HepG2 (cell line): ENCODE results near the gene VPS26A. TPM values are rescaled to one million over a fixed set of nuclear protein-coding genes. Genes with fewer than 3 reads are reported as not detected.

Experiments used
- ATAC-seq: fragments of 200-7000 bp; cut with Tn5 transposase; 3 replicates; pipeline ENCODE4 v1.9.1; 2020; ENCODE audit warnings: mild to moderate bottlenecking, moderate library complexity
- BruUV-seq: library from RNA; stranded (reverse); fragments of 400-500 nt; replicated peaks from 2 replicates; lab custom pipeline; 2021; lab: Mats Ljungman, UMichigan
- CTCF ChIA-PET: fragments of 300-600 bp; formaldehyde crosslinking; extraction: SDS; loops from one replicate; lab custom pipeline; 2021; ENCODE audit warnings: low total read pairs, inconsistent platforms, low intra/inter-chr PET ratio; lab: Yijun Ruan, JAX
- POLR2A ChIA-PET: fragments of 350-600 bp; sonication (Branson Sonifier 250); formaldehyde crosslinking; loops from one replicate; lab custom pipeline; 2020; ENCODE audit warnings: antibody characterized with exemption, inconsistent platforms; lab: Yijun Ruan, JAX
- DNase-seq: peaks from one replicate; pipeline ENCODE4 v3.0.0-alpha.2; 2015; ENCODE audit warnings: low spot score
- FAIRE-seq: peaks from 3 replicates; lab custom pipeline; 2011; peaks lifted over from hg19 to GRCh38; lab: Jason Lieb, UNC
- H2AFZ ChIP-seq: one replicate; pipeline ENCODE4 v1.6.1; 2011; ENCODE audit warnings: low read length, inconsistent platforms
- H3K27ac ChIP-seq: fragments of 300-600 bp; 3 replicates; pipeline ENCODE4 v1.8.0; 2011; ENCODE audit warnings: mixed run types, mild to moderate bottlenecking, mixed read lengths, low read length, inconsistent platforms; ENCODE audit not compliant: insufficient read depth; ENCODE audit errors: extremely low read length
- H3K27me3 ChIP-seq, 2 experiments: fragments of 200-600 bp in 1 of 2; 2 replicates in 1 of 2; 3 replicates in 1 of 2; pipeline versions ENCODE4 v1.6.0 to v1.8.0; 2011; ENCODE audit warnings: low read length in 2 of 2, mild to moderate bottlenecking in 2 of 2, moderate library complexity in 2 of 2, inconsistent platforms in 1 of 2; ENCODE audit not compliant: insufficient read depth in 2 of 2, control insufficient read depth in 1 of 2
- H3K36me3 ChIP-seq, 2 experiments: fragments of 200-600 bp in 1 of 2; replicated peaks in 1 of 2; 2 replicates in 1 of 2; 3 replicates in 1 of 2; pipeline versions ENCODE4 v1.5.1 to v1.8.0; 2011; ENCODE audit warnings: low read length in 2 of 2, inconsistent platforms in 1 of 2; ENCODE audit not compliant: insufficient read depth in 2 of 2, control insufficient read depth in 1 of 2
- H3K4me1 ChIP-seq: 2 replicates; pipeline ENCODE4 v1.5.1; 2012; ENCODE audit warnings: low read length, inconsistent platforms; ENCODE audit not compliant: insufficient read depth
- H3K4me2 ChIP-seq: 2 replicates; pipeline ENCODE4 v1.6.0; 2011; ENCODE audit warnings: low read depth, low read length, inconsistent platforms
- H3K4me3 ChIP-seq, 3 experiments: fragments of 200-600 bp in 1 of 3; sonication (generic), shearing (Covaris generic) in 1 of 3; replicated peaks in 1 of 3; 2 replicates each; pipeline ENCODE4 v1.5.1; 2011 to 2016; ENCODE audit warnings: low read length in 3 of 3, inconsistent platforms in 2 of 3, low read depth in 2 of 3, mild to moderate bottlenecking in 2 of 3, control low read depth in 1 of 3, mixed read lengths in 1 of 3; ENCODE audit not compliant: insufficient read depth in 1 of 3
- H3K79me2 ChIP-seq: one replicate; pipeline ENCODE4 v1.6.1; 2011; ENCODE audit warnings: low read length, inconsistent platforms; ENCODE audit not compliant: insufficient read depth
- H3K9ac ChIP-seq: 2 replicates; pipeline ENCODE4 v1.6.0; 2011; ENCODE audit warnings: mild to moderate bottlenecking, low read depth, low read length, inconsistent platforms; ENCODE audit not compliant: insufficient read depth
- H3K9me3 ChIP-seq: 2 replicates; pipeline ENCODE4 v1.5.1; 2012; ENCODE audit warnings: mild to moderate bottlenecking, low read length
- H4K20me1 ChIP-seq: 2 replicates; pipeline ENCODE4 v1.6.0; 2011; ENCODE audit warnings: inconsistent platforms, mild to moderate bottlenecking, low read length, moderate library complexity; ENCODE audit not compliant: insufficient read depth
- BRF2 ChIP-seq: sonication (generic); formaldehyde crosslinking; IDR thresholded peaks from 2 replicates; pipeline ENCODE4 v1.8.1; 2022; ENCODE audit warnings: mild to moderate bottlenecking, missing genetic modification reagents
- CBX5 ChIP-seq: sonication (generic); formaldehyde crosslinking; IDR thresholded peaks from 2 replicates; pipeline ENCODE4 v1.4.0; 2020; ENCODE audit warnings: missing genetic modification reagents, borderline replicate concordance
- HCFC1 ChIP-seq: fragments of 150-350 bp; IDR thresholded peaks from 2 replicates; pipeline ENCODE4 v1.6.1; 2014; ENCODE audit warnings: low read depth, low read length
- KDM5A ChIP-seq: fragments of 200-600 bp; sonication (generic); IDR thresholded peaks from 2 replicates; pipeline ENCODE4 v1.7.0; 2018; ENCODE audit warnings: antibody characterized with exemption, mild to moderate bottlenecking, low read length, borderline replicate concordance
- KDM5B ChIP-seq: sonication (generic); formaldehyde crosslinking; IDR thresholded peaks from 2 replicates; pipeline ENCODE4 v1.4.0; 2020; ENCODE audit warnings: missing genetic modification reagents, mild to moderate bottlenecking, borderline replicate concordance
- MZF1 ChIP-seq: sonication (generic); formaldehyde crosslinking; IDR thresholded peaks from 2 replicates; pipeline ENCODE4 v1.8.1; 2023; ENCODE audit warnings: mild to moderate bottlenecking, missing genetic modification reagents, borderline replicate concordance
- POLR2AphosphoS5 ChIP-seq: IDR thresholded peaks from 2 replicates; pipeline ENCODE4 v1.6.1; 2012; ENCODE audit warnings: low read depth, low read length
- SOX5 ChIP-seq: IDR thresholded peaks from 2 replicates; pipeline ENCODE4 v1.6.1; 2016; ENCODE audit warnings: borderline replicate concordance
- ZNF225 ChIP-seq: sonication (generic); formaldehyde crosslinking; IDR thresholded peaks from 2 replicates; pipeline ENCODE4 v1.4.0; 2020; ENCODE audit warnings: mild to moderate bottlenecking, missing genetic modification reagents
- ZNF260 ChIP-seq: sonication (generic); formaldehyde crosslinking; IDR thresholded peaks from 2 replicates; pipeline ENCODE4 v1.4.0; 2020; ENCODE audit warnings: missing genetic modification reagents, low read depth, mild to moderate bottlenecking, borderline replicate concordance
- ZNF333 ChIP-seq: sonication (generic); formaldehyde crosslinking; IDR thresholded peaks from 2 replicates; pipeline ENCODE4 v1.4.0; 2020; ENCODE audit warnings: mild to moderate bottlenecking, missing genetic modification reagents, borderline replicate concordance
- ZNF33A ChIP-seq: sonication (generic); formaldehyde crosslinking; IDR thresholded peaks from 2 replicates; pipeline ENCODE4 v1.5.1; 2020; ENCODE audit warnings: missing genetic modification reagents, mild to moderate bottlenecking, moderate library complexity, borderline replicate concordance
- ZNF432 ChIP-seq: sonication (generic); formaldehyde crosslinking; IDR thresholded peaks from 2 replicates; pipeline ENCODE4 v1.5.0; 2020; ENCODE audit warnings: missing genetic modification reagents, mild to moderate bottlenecking, borderline replicate concordance
- ZNF740 ChIP-seq: sonication (generic); formaldehyde crosslinking; IDR thresholded peaks from 2 replicates; pipeline ENCODE4 v1.4.0; 2020; ENCODE audit warnings: missing genetic modification reagents
- ZNF770 ChIP-seq: sonication (generic); formaldehyde crosslinking; IDR thresholded peaks from 2 replicates; pipeline ENCODE4 v1.5.0; 2020; ENCODE audit warnings: mild to moderate bottlenecking, missing genetic modification reagents
- WGBS: methylation state at CpG from one replicate; pipeline ENCODE4 v1.1.6; 2017; ENCODE audit warnings: low lambda C conversion rate; 5-methylcytosine and 5-hydroxymethylcytosine counted together
- in situ Hi-C: cut with HindIII; loops from 2 replicates; pipeline ENCODE4 v1.10.0; 2017; ENCODE audit warnings: low pct_unique_long_range_greater_than_20kb; ENCODE audit not compliant: extremely low pct_ligation_motif_present
- intact Hi-C: fragments of 100-400 bp; cut with micrococcal nuclease; formaldehyde crosslinking; loops from one replicate; pipeline ENCODE4 v1.10.0; 2022; ENCODE audit not compliant: unreplicated experiment
- polyA plus RNA-seq, 8 experiments: library from polyadenylated mRNA; depleted of rRNA in 3 of 8; stranded (reverse) in 7 of 8; unstranded in 1 of 8; fragments of >200 nt; fragmentation: Illumina TruSeq in 4 of 8; extraction: Trizol in 4 of 8; gene quantifications; 2 replicates each; pipeline versions ENCODE4 v1.2.1 to v1.2.3, GENCODE V29; 2011 to 2016; ENCODE audit warnings: low read depth in 4 of 8, missing spikeins in 1 of 8, mixed read lengths in 1 of 8; ENCODE audit not compliant: insufficient read depth in 1 of 8
- total RNA-seq, 5 experiments: library from RNA; depleted of rRNA; stranded (reverse); fragments of >200 nt; fragmentation: Illumina TruSeq; extraction: Trizol; gene quantifications; 2 replicates each; pipeline ENCODE4 v1.2.3, GENCODE V29; 2016; ENCODE audit warnings: low read depth in 1 of 5
- TF ChIP-seq, protein P1 (sequence below): IDR thresholded peaks from 2 replicates; pipeline ENCODE4 v1.6.1; 2012; ENCODE audit warnings: low read depth, low read length, improper control_type of control experiment
- TF ChIP-seq, protein P2 (sequence below): sonication (generic); formaldehyde crosslinking; IDR thresholded peaks from 2 replicates; pipeline ENCODE4 v1.9.0; 2021; ENCODE audit warnings: missing genetic modification reagents, borderline replicate concordance

Gene VPS26A
- total and polyA plus RNA-seq, 2 of the 13 experiments (the other 11 are each of a cell fraction or from before 2014, with no cell fraction given), result 12.9 to 32.6 TPM

GRCh38 chr10:69146759-69147158 lies 22.8 kb downstream of the VPS26A start (continued):
- TF ChIP-seq ZNF740, result no peak

DNA sequence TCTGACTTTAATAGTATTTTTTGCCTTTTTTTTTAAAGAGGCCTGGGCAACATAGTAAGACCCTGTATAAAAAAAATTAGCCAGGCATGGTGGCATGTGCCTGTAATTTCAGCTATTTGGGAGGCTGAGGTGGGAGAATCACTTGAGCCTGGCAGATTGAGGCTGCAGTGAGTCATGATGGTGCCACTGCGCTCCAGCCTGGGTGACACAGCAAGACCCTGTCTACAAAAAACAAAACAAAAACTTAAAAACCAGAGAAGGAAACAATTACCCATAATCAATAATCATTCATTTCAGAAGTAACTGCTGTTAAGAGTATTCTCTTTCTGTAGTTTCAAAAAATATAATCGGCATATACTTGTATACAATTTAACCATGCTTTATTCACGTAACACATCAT lies 28.0 kb downstream of the VPS26A start:
- ChIA-PET POLR2A (no interaction called here), CTCF (no interaction called here)
- Histone ChIP-seq H3K4me2 (no peak overlapping the region), H3K9ac (no peak overlapping the region), H2AFZ (no peak overlapping the region), H3K27ac (no peak overlapping the region), H3K36me3 (no peaks in the 10 kb centered on the region; a peak in 2 of 5 replicates), H3K79me2 (peaks cover 24% of the 10 kb centered on the region), H3K9me3 (no peaks in the 10 kb centered on the region), H3K27me3 (no peaks in the 10 kb centered on the region), H3K4me1 (peaks cover 28% of the 10 kb centered on the region), H3K4me3 (no peak overlapping the region), H4K20me1 (0 out of 2 replicates have a peak, but pooled peaks cover 4% of the 10 kb centered on the region)
- ATAC-seq (no peak), FAIRE-seq (no peak), DNase-seq (no peak)
- BruUV-seq, result no TSS peak
- intact Hi-C loops (no loop called here), in situ Hi-C loops (no loop called here)
- WGBS, result 99% methylated on average over 3 of the region's 3 CpGs
- TF ChIP-seq KDM5B (no peak), POLR2AphosphoS5 (no peak), SOX5 (no peak), KDM5A (no peak), ZNF225 (CRISPR knock-in tag) (no peak), HCFC1 (no peak), ZNF333 (CRISPR knock-in tag) (no peak), MZF1 (CRISPR knock-in tag) (no peak), ZNF432 (no peak), CBX5 (CRISPR knock-in tag) (no peak), BRF2 (CRISPR knock-in tag) (no peak), ZNF260 (no peak), ZNF770 (CRISPR knock-in tag) (no peak), ZNF33A (CRISPR knock-in tag) (no peak)
- TF ChIP-seq, protein P1, sequence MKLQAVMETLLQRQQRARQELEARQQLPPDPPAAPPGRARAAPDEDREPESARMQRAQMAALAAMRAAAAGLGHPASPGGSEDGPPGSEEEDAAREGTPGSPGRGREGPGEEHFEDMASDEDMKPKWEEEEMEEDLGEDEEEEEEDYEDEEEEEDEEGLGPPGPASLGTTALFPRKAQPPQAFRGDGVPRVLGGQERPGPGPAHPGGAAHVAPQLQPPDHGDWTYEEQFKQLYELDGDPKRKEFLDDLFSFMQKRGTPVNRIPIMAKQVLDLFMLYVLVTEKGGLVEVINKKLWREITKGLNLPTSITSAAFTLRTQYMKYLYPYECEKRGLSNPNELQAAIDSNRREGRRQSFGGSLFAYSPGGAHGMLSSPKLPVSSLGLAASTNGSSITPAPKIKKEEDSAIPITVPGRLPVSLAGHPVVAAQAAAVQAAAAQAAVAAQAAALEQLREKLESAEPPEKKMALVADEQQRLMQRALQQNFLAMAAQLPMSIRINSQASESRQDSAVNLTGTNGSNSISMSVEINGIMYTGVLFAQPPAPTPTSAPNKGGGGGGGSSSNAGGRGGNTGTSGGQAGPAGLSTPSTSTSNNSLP, result no peak
- TF ChIP-seq, protein P2, sequence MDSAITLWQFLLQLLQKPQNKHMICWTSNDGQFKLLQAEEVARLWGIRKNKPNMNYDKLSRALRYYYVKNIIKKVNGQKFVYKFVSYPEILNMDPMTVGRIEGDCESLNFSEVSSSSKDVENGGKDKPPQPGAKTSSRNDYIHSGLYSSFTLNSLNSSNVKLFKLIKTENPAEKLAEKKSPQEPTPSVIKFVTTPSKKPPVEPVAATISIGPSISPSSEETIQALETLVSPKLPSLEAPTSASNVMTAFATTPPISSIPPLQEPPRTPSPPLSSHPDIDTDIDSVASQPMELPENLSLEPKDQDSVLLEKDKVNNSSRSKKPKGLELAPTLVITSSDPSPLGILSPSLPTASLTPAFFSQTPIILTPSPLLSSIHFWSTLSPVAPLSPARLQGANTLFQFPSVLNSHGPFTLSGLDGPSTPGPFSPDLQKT, result no peak
